ENCODE measurements around the gene EPHB1.
"Not testable (repeated sequence)": the region's sequence is repeated elsewhere in the genome, so short reads cannot be mapped to it uniquely, and the experiment has no call there.

EPHB1 gene

GRCh38 chr3:134788283-134788682 lies 6.8 kb upstream of the EPHB1 start:
- DNase-seq = not testable (repeated sequence)

- DNase-seq = no peak
These were observed 5.0 kb upstream of the EPHB1 start for GRCh38 chr3:134790065-134790464.

- DNase-seq = no peak
These were observed 3.1 kb upstream of the EPHB1 start for GRCh38 chr3:134791992-134792391.

- no peak for DNase-seq
These were observed 2.4 kb upstream of the EPHB1 start for GRCh38 chr3:134792700-134793099.

GRCh38 chr3:134793562-134793961 lies 1.5 kb upstream of the EPHB1 start:
- no peak for DNase-seq

- no peak for DNase-seq
These were observed 737 bp upstream of the EPHB1 start for GRCh38 chr3:134794323-134794722.

GRCh38 chr3:134795746-134796280 lies 753 bp downstream of the EPHB1 start:
- DNase-seq = peak; percentile 31

GRCh38 chr3:134796281-134797056 lies 1.4 kb downstream of the EPHB1 start:
- DNase-seq = peak; percentile 50

- DNase-seq = no peak
These were observed 2.1 kb downstream of the EPHB1 start for GRCh38 chr3:134797057-134797740.

- DNase-seq = no peak
These were observed 2.8 kb downstream of the EPHB1 start for GRCh38 chr3:134797741-134798451.

GRCh38 chr3:134798681-134799311 lies 3.7 kb downstream of the EPHB1 start:
- DNase-seq = no peak

GRCh38 chr3:134799393-134799792 lies 4.3 kb downstream of the EPHB1 start:
- DNase-seq = no peak

GRCh38 chr3:134801204-134801958 lies 6.3 kb downstream of the EPHB1 start:
- DNase-seq = no peak

GRCh38 chr3:134802428-134803050 lies 7.5 kb downstream of the EPHB1 start:
- no peak for DNase-seq

- DNase-seq = no peak
These were observed 8.0 kb downstream of the EPHB1 start for GRCh38 chr3:134803051-134803505.

- DNase-seq = no peak
These were observed 8.6 kb downstream of the EPHB1 start for GRCh38 chr3:134803652-134804051.

- DNase-seq = no peak
These were observed 9.7 kb downstream of the EPHB1 start for GRCh38 chr3:134804508-134805480.

- DNase-seq = no peak
These were observed 12.1 kb downstream of the EPHB1 start for GRCh38 chr3:134807189-134807588.

GRCh38 chr3:134808835-134809234 lies 13.8 kb downstream of the EPHB1 start:
- no peak for DNase-seq

GRCh38 chr3:134809427-134810051 lies 14.5 kb downstream of the EPHB1 start:
- no peak for DNase-seq

Data from NCI-H2171 (cell line).